Renal cortex interstitium (tissue), 11 donors: ENCODE measurements around the gene MTUS2. TPM values are rescaled to one million over a fixed set of nuclear protein-coding genes. Genes with fewer than 3 reads are reported as not detected.

Experiments
- DNase-seq, 11 donors: peaks; one replicate each; pipeline ENCODE4 v3.0.0-alpha.2; 2013; ENCODE audit warnings: low read depth in 9 of 11, low spot score in 4 of 11; ENCODE audit errors: extremely low read depth in 1 of 11
- polyA plus RNA-seq, 3 donors: library from polyadenylated mRNA; unstranded; fragments of 120-200 nt; gene quantifications; one replicate each; pipeline ENCODE4 v1.2.1, GENCODE V29; 2013; ENCODE audit not compliant: insufficient read length in 3 of 3

Gene MTUS2
- polyA plus RNA-seq, 3 donors, result 0.48 to 0.99 (median 0.67) TPM

DNA sequence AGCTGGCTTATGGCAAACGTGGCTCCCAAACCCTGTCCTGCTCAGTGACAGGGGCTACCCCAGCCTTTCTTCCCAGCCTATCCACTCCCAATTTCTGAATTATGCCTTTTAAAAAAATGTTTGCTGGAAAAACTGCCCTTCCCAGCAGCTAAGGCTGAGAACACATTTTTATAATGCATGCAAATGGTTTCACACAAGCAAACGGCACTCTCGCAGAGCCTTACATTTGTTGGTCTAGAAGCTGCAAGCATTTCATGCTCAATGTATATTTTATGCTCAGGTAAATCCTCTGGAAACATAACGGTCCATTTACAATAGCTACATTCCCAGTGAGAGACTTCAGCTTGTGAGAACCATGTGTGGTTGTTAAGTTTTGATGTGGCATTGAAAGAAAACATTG lies 713.9 kb downstream of the MTUS2 start:
- no peak for DNase-seq

DNA sequence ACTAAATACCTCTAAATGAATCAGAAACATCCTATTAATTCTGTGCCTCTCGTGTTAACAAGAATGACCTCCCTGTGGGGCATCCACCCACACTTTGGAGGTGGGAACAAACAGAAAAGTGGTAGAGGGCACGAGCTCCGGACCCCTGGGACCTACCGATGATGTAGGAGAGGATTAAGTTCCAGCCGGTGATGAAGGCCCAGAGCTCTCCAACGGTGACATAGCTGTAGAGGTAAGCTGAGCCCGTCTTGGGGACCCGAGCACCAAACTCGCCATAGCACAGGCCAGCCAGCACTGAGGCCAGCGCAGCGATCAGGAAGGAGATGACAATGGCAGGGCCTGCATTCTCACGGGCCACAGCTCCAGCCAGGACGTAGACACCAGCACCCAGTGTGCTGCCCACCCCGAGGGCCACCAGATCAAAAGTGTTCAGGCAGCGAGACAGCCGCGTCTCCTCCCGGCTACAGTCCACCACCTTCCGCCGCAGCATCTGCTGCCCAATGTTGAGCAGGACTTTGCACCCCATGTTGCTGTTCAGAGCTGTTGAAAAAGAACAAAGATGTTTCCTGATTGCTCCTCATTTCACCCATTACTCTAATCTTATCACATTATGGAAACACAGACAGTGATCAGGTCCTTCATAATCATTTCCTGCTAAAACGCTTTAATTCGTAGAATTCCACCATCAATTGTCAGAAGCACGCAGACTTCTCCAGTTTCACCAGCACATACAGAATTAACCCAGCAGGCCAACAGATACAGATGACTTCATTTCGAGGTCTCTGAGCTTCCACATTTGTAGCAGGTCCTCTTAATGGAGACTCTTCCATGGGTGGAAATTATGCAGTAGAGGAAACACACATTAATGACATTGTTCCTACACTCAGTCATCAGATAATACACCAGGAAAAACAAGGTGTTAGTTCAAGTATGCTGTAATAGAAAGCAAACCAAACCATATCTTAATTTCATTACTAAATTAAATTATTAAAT lies 715.8 kb downstream of the MTUS2 start:
- no peak for DNase-seq

GRCh38 chr13:29536853-29537252 lies 716.7 kb downstream of the MTUS2 start:
- no peak for DNase-seq

DNA sequence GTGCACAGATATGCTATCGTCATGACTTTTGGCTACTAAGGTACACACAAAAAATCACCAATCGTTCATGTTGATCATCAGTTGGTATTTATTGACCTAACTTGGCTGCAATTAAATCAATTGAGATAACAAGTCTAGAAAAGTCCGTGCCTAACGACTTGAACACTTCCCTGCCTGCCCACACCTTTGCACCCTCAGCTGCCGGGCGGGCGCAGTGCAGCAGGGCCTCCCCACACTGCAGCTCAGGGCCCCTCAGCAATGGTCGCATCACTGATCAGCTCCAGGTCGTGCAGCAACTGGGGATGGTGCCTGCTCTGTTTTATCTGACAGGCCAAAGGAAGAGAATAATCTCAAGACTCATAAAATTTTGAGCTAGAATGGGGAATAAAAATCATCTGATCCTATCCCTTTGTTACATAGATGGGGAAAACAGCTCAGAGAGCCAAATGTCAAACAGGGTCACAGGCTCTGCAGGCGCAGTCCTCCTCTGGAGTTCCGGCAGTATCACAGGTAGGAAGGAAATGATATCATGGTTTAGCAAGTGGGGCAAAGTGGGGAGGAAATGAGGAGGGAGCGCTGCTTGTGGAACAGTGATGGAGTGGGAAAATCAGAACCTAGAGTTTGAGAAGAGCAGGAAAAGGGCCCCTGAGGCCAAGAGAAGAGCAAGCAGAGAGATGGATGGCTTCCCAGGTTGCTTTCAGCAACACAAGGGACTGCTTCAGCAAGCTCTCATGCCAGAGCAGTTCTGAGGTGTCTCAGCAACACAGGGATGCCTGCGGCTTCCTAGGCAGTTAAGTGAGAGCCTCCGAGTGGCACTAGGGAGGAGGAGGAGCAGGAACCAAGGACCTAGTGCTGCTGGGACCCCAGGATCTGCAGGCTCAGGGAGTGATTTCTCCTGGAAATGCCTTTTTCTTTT lies 717.9 kb downstream of the MTUS2 start:
- DNase-seq, result no peak

DNA sequence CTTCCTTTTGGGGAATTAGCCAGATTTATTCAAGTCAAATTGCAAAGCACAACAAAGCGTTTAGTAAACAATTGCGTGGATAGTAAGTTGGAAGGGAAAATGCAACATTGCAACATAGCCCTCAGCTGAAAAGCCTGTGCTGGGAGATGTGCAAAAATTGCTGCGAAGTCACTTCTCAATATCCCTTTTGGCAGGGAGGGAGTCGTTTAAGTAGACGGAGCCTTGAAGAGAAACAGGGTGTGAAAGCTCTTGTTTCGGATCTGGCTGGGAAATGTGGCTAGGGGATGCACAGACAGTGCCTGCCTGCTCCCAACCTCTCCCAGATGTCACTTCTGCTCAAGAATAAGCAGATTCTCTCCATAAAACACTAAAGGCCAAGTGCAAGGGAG lies 718.5 kb downstream of the MTUS2 start:
- DNase-seq, result no peak

DNA sequence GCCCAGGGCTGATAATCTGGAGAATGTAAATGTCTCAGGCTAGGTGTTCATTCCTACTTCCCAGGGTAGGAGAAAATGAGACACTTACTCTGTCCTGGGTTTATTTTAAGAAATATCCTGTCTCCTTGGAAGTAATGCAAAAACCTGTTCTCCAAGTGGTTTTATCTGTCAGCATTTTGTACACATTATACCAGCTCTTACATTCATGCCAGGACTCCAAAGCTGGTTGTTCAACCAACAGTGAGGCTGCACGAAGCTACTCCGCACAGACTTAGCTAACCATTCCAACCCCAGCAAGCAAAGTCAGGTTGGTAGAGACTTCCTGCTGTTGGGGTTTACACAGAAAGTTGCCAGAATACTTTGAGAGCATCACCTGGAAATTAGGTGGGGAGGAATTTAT lies 719.7 kb downstream of the MTUS2 start:
- DNase-seq, result no peak

DNA sequence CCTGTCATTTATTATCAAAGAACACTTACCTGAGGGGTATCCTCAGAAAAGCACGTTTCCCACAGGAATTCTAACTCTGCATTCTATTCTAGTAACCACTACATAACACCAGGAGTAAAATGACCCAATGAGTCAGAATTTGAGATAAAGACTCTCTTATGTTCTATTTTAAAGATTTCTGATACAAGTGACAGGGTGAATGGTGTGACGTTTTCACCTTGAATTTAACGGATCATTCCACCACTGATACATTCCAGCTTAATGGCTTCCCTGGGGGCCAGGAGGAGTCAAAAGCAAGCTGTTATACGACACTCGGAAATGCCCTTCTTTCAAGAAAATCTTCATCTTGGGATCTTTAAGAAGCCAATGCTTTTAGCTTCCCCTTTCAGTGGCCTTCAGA lies 720.2 kb downstream of the MTUS2 start:
- no peak for DNase-seq

DNA sequence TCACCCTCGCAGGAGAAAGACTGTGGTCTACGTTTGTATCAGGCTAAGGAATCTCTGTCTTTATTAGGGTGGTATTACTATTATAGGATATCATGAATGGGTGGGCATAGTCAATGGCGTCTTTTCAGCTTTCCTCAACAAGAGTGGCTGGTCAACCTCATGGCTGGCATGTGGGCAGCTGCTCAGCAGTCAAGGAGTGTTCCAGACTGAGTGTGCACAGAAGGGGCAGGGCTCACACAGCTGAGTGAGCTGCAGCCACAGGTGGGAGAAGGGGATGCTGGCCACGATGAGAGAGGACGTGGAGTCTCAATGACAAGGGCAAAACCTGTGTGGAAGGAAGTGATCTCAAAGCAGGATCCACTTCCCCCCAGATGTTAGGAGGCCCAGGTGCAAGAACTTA lies 720.7 kb downstream of the MTUS2 start:
- DNase-seq, result no peak

DNA sequence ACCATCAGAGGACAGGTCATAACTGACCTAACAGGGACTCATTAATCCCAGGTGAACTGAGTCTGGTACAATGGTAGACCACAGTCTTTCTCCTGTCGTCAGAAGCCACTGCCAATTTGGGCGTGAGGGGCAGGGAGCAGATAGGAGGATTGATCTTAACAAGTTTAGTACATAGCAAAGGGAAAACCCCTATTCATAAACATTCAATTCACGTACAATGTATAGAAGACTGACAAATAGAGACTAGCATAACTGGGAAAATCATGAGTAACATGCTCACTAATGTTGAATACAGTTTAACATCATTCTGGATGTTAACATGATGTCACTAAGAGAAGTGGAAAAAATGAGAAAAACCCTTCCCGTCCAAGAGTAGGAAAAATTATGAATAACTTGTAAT lies 721.3 kb downstream of the MTUS2 start:
- DNase-seq, result no peak

DNA sequence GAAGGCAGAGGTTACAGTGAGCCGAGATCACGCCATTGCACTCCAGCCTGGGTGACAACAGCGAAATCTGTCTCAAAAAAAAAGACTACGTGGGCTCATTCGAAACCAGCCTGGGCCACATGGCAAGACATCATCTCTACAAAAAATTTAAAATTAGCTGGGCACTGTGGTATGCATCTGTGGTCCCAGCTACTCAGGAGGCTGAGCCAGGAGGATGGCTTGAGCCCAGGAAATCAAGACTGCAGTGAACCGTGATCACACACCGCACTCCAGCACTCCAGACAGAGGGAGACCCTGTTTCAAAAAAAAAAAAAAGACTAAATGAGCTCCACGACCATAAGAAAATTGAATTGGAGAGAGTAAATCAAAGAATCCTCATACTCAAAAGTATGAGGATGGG lies 722.2 kb downstream of the MTUS2 start:
- no peak for DNase-seq

DNA sequence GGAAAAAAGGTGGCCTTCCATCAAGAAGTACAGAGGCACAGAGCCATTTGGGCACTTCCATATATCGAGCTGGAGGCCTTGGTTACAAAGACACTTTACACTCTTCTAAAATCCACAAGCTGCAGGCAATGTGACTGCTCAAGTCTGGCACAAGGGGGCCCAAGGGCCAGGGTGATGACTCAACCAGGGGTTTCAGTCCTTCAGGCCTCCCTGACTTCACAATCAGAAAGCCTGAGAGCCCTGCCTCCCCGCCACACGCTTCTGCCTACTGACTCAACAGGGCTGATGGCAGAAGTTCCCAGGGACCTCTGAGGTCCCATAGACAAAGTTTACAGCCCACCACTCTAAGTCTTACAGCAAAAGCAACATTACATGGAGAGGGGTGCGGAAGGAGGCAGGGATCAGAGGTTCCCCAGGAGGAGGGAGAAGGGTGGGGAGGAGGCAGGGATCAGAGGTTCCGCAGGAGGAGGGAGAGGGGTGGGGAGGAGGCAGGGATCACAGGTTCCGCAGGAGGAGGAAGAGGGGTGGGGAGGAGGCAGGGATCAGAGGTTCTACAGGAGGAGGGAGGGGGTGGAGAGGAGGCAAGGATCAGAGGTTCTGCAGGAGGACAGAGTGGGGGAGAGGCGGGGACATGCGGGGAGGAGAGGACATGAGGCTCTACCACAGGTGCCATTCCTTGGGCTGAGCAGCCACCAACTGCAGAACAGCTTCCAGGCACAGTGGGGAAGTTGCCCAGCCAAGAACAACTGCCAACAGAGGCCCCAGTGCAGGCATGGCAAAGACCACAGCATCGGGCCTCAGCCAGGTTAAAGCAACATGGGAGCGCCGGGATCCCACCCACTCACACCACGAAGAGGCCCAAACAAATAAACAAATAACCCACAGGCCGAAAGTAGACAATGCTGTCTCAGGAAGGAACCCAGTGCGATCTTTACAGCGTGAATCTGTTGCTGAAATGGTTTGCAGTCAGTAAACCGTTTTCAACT lies 723.4 kb downstream of the MTUS2 start:
- no peak for DNase-seq

DNA sequence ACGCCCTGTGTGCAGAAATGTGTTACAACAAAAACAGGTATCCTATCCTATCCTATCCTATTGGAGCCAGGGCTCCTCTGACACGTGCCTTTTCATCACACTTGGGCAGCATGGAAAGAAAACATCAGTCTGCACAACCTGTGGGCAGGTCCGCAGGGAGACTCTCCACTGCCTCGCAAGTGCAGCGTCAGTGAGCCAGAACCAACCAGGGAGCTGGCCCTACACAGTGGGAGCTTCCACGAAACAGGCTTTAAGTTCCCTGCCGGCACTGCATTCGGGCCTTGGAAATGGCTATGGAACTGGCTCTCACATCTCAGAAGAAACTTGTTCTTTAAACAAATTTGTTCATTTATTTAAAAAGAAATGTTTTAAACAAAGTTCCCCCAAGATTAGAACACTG lies 725.8 kb downstream of the MTUS2 start:
- DNase-seq, result no peak

DNA sequence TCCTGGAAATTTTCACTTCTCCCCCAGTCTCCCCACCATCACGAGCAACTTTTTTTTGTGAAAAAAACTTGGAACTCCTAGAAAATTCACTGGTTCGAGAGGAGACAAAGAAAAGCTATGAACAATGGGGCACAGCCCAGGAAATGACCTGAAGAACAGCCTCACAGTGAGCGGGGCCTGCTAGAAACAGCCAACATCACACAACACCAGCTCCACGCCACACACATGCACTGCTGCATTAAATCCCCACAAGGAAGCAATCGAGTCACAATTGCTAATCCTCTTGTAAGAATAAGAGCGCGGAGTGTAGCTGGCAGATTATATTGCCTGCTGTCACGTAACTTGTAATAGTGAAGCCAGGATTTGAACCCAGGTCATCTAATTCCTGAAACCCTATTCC lies 726.5 kb downstream of the MTUS2 start:
- no peak for DNase-seq

- no peak for DNase-seq
Observed at GRCh38 chr13:29547153-29547552, 727.0 kb downstream of the MTUS2 start.

DNA sequence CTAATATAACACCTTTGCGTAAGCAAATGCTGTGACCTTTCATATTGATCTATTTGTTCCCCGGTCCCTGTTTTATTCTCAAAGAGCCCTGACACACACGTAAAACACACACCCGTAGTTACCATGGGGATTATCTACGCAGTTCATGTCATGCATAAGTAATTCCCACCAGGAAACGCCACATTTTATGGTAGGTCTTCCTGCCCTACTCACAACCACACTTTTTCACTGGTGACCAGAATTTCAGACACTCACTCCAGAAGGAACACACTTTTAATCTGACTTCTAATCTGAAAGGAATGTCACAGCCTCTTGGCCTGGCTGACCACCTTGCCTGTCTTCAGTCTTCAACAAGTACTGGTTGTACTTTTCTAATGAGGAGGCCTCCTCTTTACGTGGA lies 728.6 kb downstream of the MTUS2 start:
- peak in 9 of 11 donors; percentile 23 to 55 (median 41) for DNase-seq

DNA sequence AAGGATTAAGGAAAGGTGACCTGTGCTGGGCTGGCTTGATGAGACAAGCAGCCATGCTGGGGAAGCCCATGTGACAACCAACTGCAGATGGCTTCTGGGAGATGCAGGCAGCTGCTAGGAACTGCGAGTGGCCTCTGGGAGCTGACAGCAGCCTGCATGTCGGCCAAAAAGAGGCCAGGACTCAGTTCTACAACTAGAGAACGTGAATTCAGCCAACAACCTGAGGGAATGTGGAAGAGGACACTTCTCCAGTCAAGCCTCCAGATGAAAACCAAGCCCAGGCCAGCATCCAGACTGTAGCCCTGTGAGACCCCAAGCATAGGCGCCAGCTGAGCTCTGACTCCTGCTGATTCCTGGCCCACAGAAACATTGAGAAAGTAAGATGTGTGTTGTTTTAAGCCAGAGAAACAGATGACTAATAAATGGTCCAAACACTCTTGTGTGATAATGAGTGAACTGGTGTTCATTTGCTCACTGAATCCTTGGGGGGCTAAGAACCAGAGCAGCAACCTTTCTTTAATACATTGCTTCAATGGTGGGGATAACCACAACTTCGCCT lies 730.4 kb downstream of the MTUS2 start:
- no peak for DNase-seq

GRCh38 chr13:29551214-29551613 lies 731.1 kb downstream of the MTUS2 start:
- DNase-seq, result no peak
